Neural cell (in vitro differentiated cells): ENCODE results near the gene ERRFI1. TPM values are rescaled to one million over a fixed set of nuclear protein-coding genes. Genes with fewer than 3 reads are reported as not detected.

Experiments
- H2AFZ ChIP-seq: fragments of 200-600, 300-800 bp; sonication (generic), shearing (Covaris generic); 2 replicates; pipeline ENCODE4 v1.6.0; 2014; ENCODE audit warnings: low read depth, mild to moderate bottlenecking, antibody characterized with exemption, low read length, moderate library complexity
- H3F3A ChIP-seq: fragments of 200-600 bp; shearing (Covaris generic); 2 replicates; pipeline ENCODE4 v1.6.1; 2016; ENCODE audit warnings: mild to moderate bottlenecking, moderate library complexity, mixed read lengths, antibody characterized with exemption, low read length; ENCODE audit not compliant: insufficient read depth, poor library complexity, severe bottlenecking
- H3K27ac ChIP-seq: fragments of 200-600, 300-800 bp; sonication (generic), shearing (Covaris generic); 2 replicates; pipeline ENCODE4 v1.5.1; 2014; ENCODE audit warnings: mild to moderate bottlenecking, low read length, moderate library complexity
- H3K27me3 ChIP-seq: fragments of 300-800, 200-600 bp; sonication (generic), shearing (Covaris generic); 2 replicates; pipeline ENCODE4 v1.6.0; 2014; ENCODE audit warnings: mild to moderate bottlenecking, low read depth, low read length, moderate library complexity; ENCODE audit not compliant: insufficient read depth
- H3K36me3 ChIP-seq: fragments of 300-800, 200-600 bp; sonication (generic), shearing (Covaris generic); 2 replicates; pipeline ENCODE4 v1.5.1; 2014; ENCODE audit warnings: mild to moderate bottlenecking, antibody characterized with exemption, low read length, moderate library complexity; ENCODE audit not compliant: insufficient read depth
- H3K4me2 ChIP-seq: fragments of 300-800, 200-600 bp; sonication (generic), shearing (Covaris generic); 2 replicates; pipeline ENCODE4 v1.6.0; 2014; ENCODE audit warnings: mild to moderate bottlenecking, low read length
- H3K4me3 ChIP-seq: fragments of 300-800, 200-600 bp; sonication (generic), shearing (Covaris generic); 2 replicates; pipeline ENCODE4 v1.5.1; 2014; ENCODE audit warnings: mild to moderate bottlenecking, low read length, moderate library complexity
- H3K79me2 ChIP-seq: fragments of 200-600 bp; shearing (Covaris generic); replicated peaks from 2 replicates; pipeline ENCODE4 v1.6.0; 2014; ENCODE audit warnings: mild to moderate bottlenecking, low read length, moderate library complexity; ENCODE audit not compliant: insufficient read depth
- H3K9ac ChIP-seq: fragments of 300-800, 200-600 bp; sonication (generic), shearing (Covaris generic); 2 replicates; pipeline ENCODE4 v1.6.1; 2016; ENCODE audit warnings: mild to moderate bottlenecking, low read length, mixed read lengths
- H3K9me2 ChIP-seq: fragments of 200-600 bp; shearing (Covaris generic); 2 replicates; pipeline ENCODE4 v1.6.1; 2016; ENCODE audit warnings: mild to moderate bottlenecking, low read length, mixed read lengths; ENCODE audit not compliant: insufficient read depth
- H3K9me3 ChIP-seq: fragments of 200-600, 300-800 bp; sonication (generic), shearing (Covaris generic); 2 replicates; pipeline ENCODE4 v1.6.1; 2016; ENCODE audit warnings: mild to moderate bottlenecking, mixed run types, low read length, moderate library complexity, mixed read lengths
- H4K20me1 ChIP-seq: fragments of 200-600 bp; shearing (Covaris generic); 2 replicates; pipeline ENCODE4 v1.6.1; 2016; ENCODE audit warnings: mild to moderate bottlenecking, mixed run types; ENCODE audit not compliant: insufficient read depth
- EP300 ChIP-seq: fragments of 450-650 bp; conservative IDR thresholded peaks from 2 replicates; pipeline ENCODE4 v1.6.1; 2014; ENCODE audit warnings: antibody characterized with exemption, mild to moderate bottlenecking, moderate library complexity; ENCODE audit not compliant: poor library complexity, severe bottlenecking
- EZH2 ChIP-seq: fragments of 200-600, 300-800 bp; shearing (Covaris generic), sonication (generic); IDR thresholded peaks from 2 replicates; pipeline ENCODE4 v1.6.1; 2014; ENCODE audit warnings: antibody characterized with exemption, low read length, borderline replicate concordance, mild to moderate bottlenecking; ENCODE audit not compliant: insufficient read depth, poor library complexity, severe bottlenecking
- MXI1 ChIP-seq: fragments of 450-650 bp; conservative IDR thresholded peaks from 2 replicates; pipeline ENCODE4 v1.6.1; 2014; ENCODE audit warnings: antibody characterized with exemption, mild to moderate bottlenecking; ENCODE audit not compliant: poor library complexity, severe bottlenecking
- POLR2AphosphoS5 ChIP-seq: IDR thresholded peaks from 2 replicates; pipeline ENCODE4 v1.6.1; 2012
- RAD21 ChIP-seq: fragments of 450-650 bp; conservative IDR thresholded peaks from 2 replicates; pipeline ENCODE4 v1.6.1; 2014; ENCODE audit warnings: antibody characterized with exemption, mild to moderate bottlenecking, moderate library complexity
- SMC3 ChIP-seq: fragments of 450-650 bp; conservative IDR thresholded peaks from 2 replicates; pipeline ENCODE4 v1.6.1; 2014; ENCODE audit warnings: antibody characterized with exemption, mild to moderate bottlenecking, moderate library complexity; ENCODE audit not compliant: poor library complexity
- TAF1 ChIP-seq: IDR thresholded peaks from 2 replicates; pipeline ENCODE4 v1.6.1; 2012; ENCODE audit warnings: low read depth
- polyA plus RNA-seq: library from polyadenylated mRNA; depleted of rRNA; stranded (reverse); fragments of >200 nt; gene quantifications from 2 replicates; pipeline ENCODE4 v1.2.3, GENCODE V29; 2014
- TF ChIP-seq, protein P1 (sequence below): fragments of 450-650 bp; IDR thresholded peaks from 2 replicates; pipeline ENCODE4 v1.5.1; 2014; ENCODE audit warnings: antibody characterized with exemption, mild to moderate bottlenecking, moderate library complexity; ENCODE audit not compliant: poor library complexity, severe bottlenecking
- TF ChIP-seq, protein P2 (sequence below): IDR thresholded peaks from 2 replicates; pipeline ENCODE4 v1.6.1; 2012; ENCODE audit warnings: borderline replicate concordance

ERRFI1 gene
- polyA plus RNA-seq, 1 donor from 2014 or later: 72.9 TPM

DNA sequence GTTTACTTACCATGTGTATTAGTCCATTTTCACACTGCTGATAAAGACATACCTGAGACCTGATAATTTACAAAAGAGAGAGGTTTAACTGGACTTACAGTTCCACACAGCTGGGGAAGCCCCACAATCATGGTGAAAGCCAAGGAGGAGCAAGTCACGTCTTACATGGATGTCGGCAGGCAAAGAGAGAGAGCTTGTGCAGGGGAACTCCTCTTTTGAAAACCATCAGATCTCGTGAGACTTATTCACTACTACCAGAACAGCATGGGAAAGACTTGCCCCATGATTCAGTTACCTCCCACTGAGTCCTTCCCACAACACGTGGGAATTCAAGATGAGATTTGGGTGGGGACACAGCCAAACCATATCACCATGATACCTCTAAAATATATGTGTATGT lies 39.3 kb upstream of the ERRFI1 start:
- H3K9me2 ChIP-seq: no peaks in the 10 kb centered on the region
- H4K20me1 ChIP-seq: no peaks in the 10 kb centered on the region

DNA sequence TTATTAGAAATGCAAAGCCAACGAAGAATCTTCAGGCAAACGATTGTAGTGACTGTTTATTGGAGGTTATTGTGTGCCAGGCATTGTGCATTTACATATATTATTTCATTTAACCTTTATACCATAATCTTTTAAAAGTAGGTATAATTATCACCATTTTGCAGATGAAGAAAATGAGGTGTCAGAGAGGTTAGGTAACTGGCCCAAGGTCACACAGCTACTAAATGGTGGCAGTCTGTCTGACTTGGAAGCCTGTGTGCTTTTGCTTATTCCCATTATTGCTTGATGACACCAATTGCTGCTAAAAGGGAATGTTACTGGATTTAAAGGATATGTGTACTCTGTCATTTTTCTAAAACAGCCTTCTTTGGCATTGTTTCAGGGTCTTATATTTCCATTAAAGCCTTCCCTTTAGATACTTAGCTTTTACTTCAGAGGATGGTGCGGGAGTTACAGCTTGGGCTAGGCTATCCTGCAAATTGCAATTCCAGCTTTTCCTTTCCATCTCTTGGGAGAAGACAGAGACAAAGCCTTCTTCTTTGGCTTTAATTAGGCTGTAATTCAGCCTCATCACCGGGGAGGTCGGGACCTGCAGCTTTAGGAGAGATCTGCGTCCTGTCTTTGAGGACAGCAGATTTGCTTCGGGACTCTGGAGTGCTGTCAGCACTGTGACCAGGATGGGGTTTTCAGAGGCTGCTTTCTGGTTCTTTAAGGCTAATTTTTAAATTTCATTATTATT lies 37.4 kb upstream of the ERRFI1 start:
- Histone ChIP-seq H4K20me1 (no peaks in the 10 kb centered on the region), H3K79me2 (no peaks in the 10 kb centered on the region), H3K4me3 (no peak overlapping the region), H3K36me3 (no peaks in the 10 kb centered on the region), H3K9me3 (no peaks in the 10 kb centered on the region), H2AFZ (no peak overlapping the region), H3K4me2 (no peak overlapping the region), H3K27ac (no peak overlapping the region), H3K9ac (no peak overlapping the region), H3K9me2 (no peaks in the 10 kb centered on the region), H3F3A (no peaks in the 10 kb centered on the region), H3K27me3 (no peaks in the 10 kb centered on the region)
- TF ChIP-seq MXI1 (no peak), TAF1 (no peak)

More for the DNA sequence above, 39.3 kb upstream of the ERRFI1 start:
- Histone ChIP-seq H3K9ac (no peak overlapping the region), H3K27ac (no peak overlapping the region), H3K79me2 (no peaks in the 10 kb centered on the region), H3K4me2 (no peak overlapping the region), H3K36me3 (no peaks in the 10 kb centered on the region), H2AFZ (no peak overlapping the region), H3F3A (no peaks in the 10 kb centered on the region), H3K4me3 (no peak overlapping the region), H3K9me3 (no peaks in the 10 kb centered on the region), H3K27me3 (no peaks in the 10 kb centered on the region)
- TF ChIP-seq, protein P1, sequence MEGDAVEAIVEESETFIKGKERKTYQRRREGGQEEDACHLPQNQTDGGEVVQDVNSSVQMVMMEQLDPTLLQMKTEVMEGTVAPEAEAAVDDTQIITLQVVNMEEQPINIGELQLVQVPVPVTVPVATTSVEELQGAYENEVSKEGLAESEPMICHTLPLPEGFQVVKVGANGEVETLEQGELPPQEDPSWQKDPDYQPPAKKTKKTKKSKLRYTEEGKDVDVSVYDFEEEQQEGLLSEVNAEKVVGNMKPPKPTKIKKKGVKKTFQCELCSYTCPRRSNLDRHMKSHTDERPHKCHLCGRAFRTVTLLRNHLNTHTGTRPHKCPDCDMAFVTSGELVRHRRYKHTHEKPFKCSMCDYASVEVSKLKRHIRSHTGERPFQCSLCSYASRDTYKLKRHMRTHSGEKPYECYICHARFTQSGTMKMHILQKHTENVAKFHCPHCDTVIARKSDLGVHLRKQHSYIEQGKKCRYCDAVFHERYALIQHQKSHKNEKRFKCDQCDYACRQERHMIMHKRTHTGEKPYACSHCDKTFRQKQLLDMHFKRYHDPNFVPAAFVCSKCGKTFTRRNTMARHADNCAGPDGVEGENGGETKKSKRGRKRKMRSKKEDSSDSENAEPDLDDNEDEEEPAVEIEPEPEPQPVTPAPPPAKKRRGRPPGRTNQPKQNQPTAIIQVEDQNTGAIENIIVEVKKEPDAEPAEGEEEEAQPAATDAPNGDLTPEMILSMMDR: no peak
- TF ChIP-seq, protein P2, sequence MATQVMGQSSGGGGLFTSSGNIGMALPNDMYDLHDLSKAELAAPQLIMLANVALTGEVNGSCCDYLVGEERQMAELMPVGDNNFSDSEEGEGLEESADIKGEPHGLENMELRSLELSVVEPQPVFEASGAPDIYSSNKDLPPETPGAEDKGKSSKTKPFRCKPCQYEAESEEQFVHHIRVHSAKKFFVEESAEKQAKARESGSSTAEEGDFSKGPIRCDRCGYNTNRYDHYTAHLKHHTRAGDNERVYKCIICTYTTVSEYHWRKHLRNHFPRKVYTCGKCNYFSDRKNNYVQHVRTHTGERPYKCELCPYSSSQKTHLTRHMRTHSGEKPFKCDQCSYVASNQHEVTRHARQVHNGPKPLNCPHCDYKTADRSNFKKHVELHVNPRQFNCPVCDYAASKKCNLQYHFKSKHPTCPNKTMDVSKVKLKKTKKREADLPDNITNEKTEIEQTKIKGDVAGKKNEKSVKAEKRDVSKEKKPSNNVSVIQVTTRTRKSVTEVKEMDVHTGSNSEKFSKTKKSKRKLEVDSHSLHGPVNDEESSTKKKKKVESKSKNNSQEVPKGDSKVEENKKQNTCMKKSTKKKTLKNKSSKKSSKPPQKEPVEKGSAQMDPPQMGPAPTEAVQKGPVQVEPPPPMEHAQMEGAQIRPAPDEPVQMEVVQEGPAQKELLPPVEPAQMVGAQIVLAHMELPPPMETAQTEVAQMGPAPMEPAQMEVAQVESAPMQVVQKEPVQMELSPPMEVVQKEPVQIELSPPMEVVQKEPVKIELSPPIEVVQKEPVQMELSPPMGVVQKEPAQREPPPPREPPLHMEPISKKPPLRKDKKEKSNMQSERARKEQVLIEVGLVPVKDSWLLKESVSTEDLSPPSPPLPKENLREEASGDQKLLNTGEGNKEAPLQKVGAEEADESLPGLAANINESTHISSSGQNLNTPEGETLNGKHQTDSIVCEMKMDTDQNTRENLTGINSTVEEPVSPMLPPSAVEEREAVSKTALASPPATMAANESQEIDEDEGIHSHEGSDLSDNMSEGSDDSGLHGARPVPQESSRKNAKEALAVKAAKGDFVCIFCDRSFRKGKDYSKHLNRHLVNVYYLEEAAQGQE: no peak
- TF ChIP-seq RAD21 (no peak), MXI1 (no peak)

DNA sequence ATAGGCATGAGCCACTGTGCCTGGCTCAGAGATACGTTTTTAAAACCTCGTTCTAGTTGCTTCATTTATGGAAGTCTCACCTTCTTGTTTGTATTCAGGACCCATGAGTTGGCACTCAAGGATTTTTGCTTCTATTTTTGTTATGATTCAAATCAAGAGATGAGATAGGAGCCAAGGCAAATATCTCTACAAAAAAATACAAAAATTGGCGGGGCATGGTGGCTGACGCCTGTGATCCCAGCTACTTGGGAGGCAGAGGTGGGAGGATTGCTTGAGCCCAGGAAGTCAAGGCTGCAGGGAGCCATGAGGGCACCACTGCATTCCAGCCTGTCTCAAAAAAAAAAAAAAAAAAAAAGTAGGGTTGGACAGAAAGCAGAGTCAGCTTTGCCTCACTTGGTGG lies 36.8 kb upstream of the ERRFI1 start:
- Histone ChIP-seq H3K9ac (no peak overlapping the region), H3K36me3 (no peaks in the 10 kb centered on the region), H2AFZ (no peak overlapping the region), H4K20me1 (no peaks in the 10 kb centered on the region), H3K9me2 (no peaks in the 10 kb centered on the region), H3K79me2 (no peaks in the 10 kb centered on the region), H3K27ac (no peak overlapping the region), H3K27me3 (no peaks in the 10 kb centered on the region), H3F3A (no peaks in the 10 kb centered on the region), H3K4me2 (no peak overlapping the region), H3K9me3 (no peaks in the 10 kb centered on the region), H3K4me3 (no peak overlapping the region)
- no peak for TF ChIP-seq MXI1
- no peak for TF ChIP-seq SMC3
- TF ChIP-seq, protein P2: no peak
- TF ChIP-seq, protein P1: no peak
- no peak for TF ChIP-seq RAD21
- TF ChIP-seq EP300: no peak
- no peak for TF ChIP-seq EZH2
- no peak for TF ChIP-seq TAF1
- TF ChIP-seq POLR2AphosphoS5: no peak
